Measurements from ENCODE around the gene SULT1A1.

DNA sequence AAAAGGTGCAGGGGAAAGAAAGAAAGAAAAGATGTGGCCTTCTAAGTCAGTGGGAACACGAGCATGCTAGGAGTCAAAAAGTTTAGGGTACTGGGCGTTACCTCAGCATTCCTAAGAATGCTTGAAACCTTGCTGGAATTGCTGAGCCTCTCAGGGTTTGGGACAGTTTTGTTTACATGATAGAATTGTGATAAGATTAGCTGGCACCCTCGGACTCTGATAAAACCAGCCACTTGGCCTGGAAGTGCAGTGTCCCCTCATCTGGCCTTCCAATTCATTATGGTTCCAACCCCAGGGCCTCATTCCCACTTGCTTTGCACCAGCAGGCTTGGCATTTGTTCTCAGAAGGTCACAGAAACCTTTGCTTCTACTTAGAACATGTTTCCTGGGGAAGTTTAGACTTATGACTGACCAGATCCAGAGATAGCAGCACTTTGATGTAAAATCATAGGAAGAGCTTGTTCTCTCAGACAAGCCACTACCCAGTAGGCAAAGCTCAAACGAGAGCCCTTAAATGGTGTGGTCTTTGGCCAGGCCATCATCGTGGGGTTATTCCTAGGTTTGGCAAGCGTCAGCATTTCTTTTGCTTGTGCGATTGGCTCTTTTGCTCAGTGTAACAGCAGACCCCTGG, 48.2 kb downstream of the SULT1A1 start:
- TF ChIP-seq POLR2A (IDR thresholded peaks at IDR 0.05; ENCODE audit: low read length) (no peak), GATA1 (IDR thresholded peaks at IDR 0.05; ENCODE audit: low read depth, low read length) (no peak)

Data from erythroblast (primary cell).